ENCODE measurements around the gene FNDC3B.

Gene FNDC3B

GRCh38 chr3:172195407-172195754 is 156.0 kb downstream of the FNDC3B start:
- Histone ChIP-seq H3K36me3 (ENCODE audit: insufficient read depth, low read length) (no peaks in the 10 kb centered on the region), H3K9me3 (ENCODE audit: control insufficient read depth, insufficient read depth, low read length) (no peaks in the 10 kb centered on the region), H3K9ac (ENCODE audit: low read depth, low read length) (no peak overlapping the region), H3K4me1 (ENCODE audit: insufficient read depth, low read length) (0 out of 2 replicates have a peak, but pooled peaks cover 4% of the 10 kb centered on the region)

- Histone ChIP-seq H3K9me3 (ENCODE audit: control insufficient read depth, insufficient read depth, low read length) (no peaks in the 10 kb centered on the region), H3K4me1 (ENCODE audit: insufficient read depth, low read length) (peaks cover 9% of the 10 kb centered on the region; the same call in 1 of the 2 replicates), H3K9ac (ENCODE audit: low read depth, low read length) (no peak overlapping the region), H3K36me3 (ENCODE audit: insufficient read depth, low read length) (no peaks in the 10 kb centered on the region)
Measured at GRCh38 chr3:172197344-172197743, 158.0 kb downstream of the FNDC3B start.

GRCh38 chr3:172198428-172198827 is 159.1 kb downstream of the FNDC3B start:
- Histone ChIP-seq H3K36me3 (ENCODE audit: insufficient read depth, low read length) (no peaks in the 10 kb centered on the region), H3K9me3 (ENCODE audit: control insufficient read depth, insufficient read depth, low read length) (no peaks in the 10 kb centered on the region), H3K4me1 (ENCODE audit: insufficient read depth, low read length) (peaks cover 20% of the 10 kb centered on the region; the same call in 1 of the 2 replicates), H3K9ac (ENCODE audit: low read depth, low read length) (no peak overlapping the region)

DNA sequence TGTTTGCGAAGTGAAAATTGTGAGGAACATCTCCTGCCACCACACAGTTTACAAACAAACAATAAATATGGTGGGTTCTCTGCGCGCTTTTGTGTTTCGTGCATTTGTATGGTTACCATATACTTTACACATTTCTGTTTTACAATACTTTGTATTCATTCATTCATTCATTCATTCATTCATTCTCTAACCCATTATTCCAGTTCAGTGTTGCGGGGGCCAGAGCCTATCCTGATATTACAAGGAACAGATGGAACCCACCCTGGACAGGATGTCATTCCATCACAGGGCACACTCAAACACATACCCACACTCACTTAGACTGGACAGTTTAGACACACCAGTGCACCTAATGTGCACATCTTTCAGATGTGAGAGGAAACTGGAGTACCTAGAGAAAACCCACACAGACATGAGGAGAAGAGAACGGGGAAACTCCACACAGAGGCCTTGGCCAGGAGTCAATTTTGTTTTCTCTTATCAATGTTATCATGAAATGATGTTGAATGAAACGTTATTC is 160.5 kb downstream of the FNDC3B start:
- Histone ChIP-seq H3K36me3 (ENCODE audit: insufficient read depth, low read length) (no peaks in the 10 kb centered on the region), H3K9me3 (ENCODE audit: control insufficient read depth, insufficient read depth, low read length) (peaks cover 2% of the 10 kb centered on the region; the same call in 1 of the 2 replicates), H3K9ac (ENCODE audit: low read depth, low read length) (no peak overlapping the region), H3K4me1 (ENCODE audit: insufficient read depth, low read length) (peaks cover 22% of the 10 kb centered on the region; the same call in 1 of the 2 replicates)

DNA sequence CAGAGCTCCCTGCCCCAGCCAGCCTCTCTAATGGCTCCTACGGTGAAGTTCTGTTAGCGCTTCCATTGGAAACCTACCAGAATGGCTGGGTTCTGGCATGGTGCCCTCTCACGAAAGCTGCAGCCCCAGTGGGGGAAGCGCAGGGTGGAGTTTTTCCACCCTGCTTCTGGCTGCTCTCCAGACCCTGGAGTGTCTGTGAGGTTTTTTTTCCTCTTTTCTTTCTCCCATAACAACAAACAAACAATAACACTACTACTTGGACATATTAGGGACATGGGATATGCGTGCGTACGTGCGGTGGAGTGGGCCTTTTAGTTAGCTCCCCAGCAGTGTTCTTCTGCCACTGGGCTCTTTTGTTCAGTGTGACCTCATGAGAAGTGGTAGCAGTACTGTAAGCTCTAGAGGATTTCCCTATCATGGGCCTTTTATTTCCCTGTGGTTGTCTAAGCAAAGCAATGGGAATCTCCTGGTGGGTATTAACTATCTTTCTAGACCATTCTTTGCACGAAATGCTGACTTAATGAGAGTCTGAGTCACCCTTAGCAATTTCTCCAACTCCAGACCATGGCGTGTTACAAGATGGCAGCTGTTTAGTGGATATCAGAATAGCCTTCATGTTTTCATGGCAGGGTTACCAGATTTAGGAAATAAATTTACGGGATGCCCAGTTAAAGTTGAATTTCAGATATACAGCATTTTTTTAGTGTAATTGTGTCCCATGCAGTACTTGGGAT is 161.9 kb downstream of the FNDC3B start:
- Histone ChIP-seq H3K9ac (ENCODE audit: low read depth, low read length) (no peak overlapping the region), H3K36me3 (ENCODE audit: insufficient read depth, low read length) (no peaks in the 10 kb centered on the region), H3K9me3 (ENCODE audit: control insufficient read depth, insufficient read depth, low read length) (peaks cover 10% of the 10 kb centered on the region; the same call in 1 of the 2 replicates), H3K4me1 (ENCODE audit: insufficient read depth, low read length) (peaks cover 19% of the 10 kb centered on the region; the same call in 1 of the 2 replicates)

DNA sequence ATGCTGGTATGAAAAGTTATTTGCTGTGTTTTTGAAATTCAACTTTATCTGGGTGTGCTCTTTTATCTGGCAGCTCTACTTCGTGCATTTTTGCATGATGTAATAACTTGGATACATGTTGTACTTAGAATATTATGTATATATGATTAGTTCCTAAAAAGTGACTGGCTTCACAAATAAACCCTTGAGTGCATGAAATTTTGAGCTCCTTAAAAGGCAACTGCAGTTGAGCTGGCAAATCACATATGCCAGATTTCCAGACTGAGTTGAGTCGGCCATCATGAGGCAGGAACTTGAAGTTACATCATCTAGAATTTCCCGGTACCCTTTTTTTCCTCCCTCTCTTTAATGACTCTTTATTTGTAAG is 162.5 kb downstream of the FNDC3B start:
- Histone ChIP-seq H3K9ac (ENCODE audit: low read depth, low read length) (no peak overlapping the region), H3K36me3 (ENCODE audit: insufficient read depth, low read length) (no peaks in the 10 kb centered on the region), H3K4me1 (ENCODE audit: insufficient read depth, low read length) (peaks cover 19% of the 10 kb centered on the region; the same call in 1 of the 2 replicates), H3K9me3 (ENCODE audit: control insufficient read depth, insufficient read depth, low read length) (peaks cover 10% of the 10 kb centered on the region; the same call in 1 of the 2 replicates)

DNA sequence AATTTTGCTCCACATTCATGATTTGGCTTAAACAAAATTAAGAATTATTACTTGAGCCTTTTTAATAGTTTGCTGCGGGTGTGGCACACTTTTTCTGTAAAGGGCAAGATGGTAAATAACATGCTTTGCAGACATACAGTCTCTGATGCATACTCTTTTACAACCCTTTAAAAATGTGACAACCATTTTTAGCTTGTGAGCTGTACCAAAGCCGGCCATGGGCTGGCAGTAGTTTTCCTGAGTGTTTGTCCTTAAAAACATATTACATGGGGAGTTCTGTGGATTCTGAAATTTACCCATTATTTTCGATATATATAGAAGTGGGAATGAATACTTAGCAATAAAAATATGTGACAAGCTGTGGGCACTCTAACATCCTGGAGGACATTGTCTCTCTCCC is 163.4 kb downstream of the FNDC3B start:
- Histone ChIP-seq H3K4me1 (ENCODE audit: insufficient read depth, low read length) (peaks cover 19% of the 10 kb centered on the region; the same call in 1 of the 2 replicates), H3K9me3 (ENCODE audit: control insufficient read depth, insufficient read depth, low read length) (peaks cover 10% of the 10 kb centered on the region; the same call in 1 of the 2 replicates), H3K36me3 (ENCODE audit: insufficient read depth, low read length) (no peaks in the 10 kb centered on the region), H3K9ac (ENCODE audit: low read depth, low read length) (no peak overlapping the region)

DNA sequence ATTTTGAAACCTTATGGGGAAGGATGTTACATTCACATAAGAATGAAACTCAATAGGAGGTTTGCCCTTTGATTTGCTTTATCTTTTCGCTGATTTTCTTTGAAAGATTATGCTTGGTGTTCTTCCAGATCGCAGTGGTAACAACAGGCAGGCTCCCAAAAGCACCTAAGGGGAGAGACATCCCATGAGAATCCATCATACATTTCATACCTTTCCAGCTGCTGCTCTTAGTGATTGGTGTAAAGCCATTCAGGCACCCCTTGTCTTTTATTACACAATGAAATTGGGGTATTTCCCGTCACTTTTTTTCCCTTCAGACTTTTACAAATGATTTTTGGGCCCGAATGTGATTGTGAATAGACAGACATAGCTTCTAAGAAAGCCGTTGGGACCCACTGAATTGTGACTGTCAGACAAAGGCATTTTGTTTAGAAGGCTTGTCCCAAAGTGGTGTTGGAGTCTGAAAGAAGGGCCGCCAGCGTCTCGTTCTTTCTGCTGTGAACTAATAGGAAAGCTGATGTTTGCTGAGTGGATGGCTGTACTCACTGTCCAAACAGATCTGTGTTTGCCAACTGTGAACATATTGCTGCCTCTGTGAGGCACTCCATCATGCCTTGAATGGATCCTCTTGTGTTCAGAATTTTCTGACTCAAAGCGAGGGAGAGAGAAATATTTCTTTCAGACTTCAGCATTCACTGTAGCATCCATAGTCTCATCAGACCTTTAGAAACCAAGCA is 164.3 kb downstream of the FNDC3B start:
- H3K9ac ChIP-seq (ENCODE audit: low read depth, low read length): no peak overlapping the region
- peaks cover 20% of the 10 kb centered on the region for H3K4me1 ChIP-seq (ENCODE audit: insufficient read depth, low read length)

DNA sequence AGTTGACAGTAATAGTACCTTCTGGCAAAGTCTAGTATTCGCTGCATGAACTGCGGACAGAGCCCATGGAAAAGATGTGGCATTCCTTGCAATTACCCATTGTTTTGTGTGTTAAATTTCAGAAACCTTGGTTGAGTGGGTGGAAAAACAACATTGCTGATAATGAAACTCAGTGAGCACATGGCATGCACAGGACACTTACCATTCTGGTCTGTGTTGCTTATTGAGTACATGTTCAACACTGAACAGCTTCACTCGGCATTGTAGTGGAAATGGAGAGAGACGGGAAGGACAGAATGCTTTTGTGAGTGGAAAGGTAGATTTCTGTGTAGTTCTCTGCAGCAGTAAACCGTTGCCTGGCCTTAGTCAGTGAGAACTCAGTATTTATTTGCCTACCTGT is 165.3 kb downstream of the FNDC3B start:
- H3K4me1 ChIP-seq (ENCODE audit: insufficient read depth, low read length): peaks cover 27% of the 10 kb centered on the region
- no peak overlapping the region for H3K9ac ChIP-seq (ENCODE audit: low read depth, low read length)
- peaks cover 10% of the 10 kb centered on the region; the same call in 1 of the 2 replicates for H3K9me3 ChIP-seq (ENCODE audit: control insufficient read depth, insufficient read depth, low read length)
- H3K36me3 ChIP-seq (ENCODE audit: insufficient read depth, low read length): no peaks in the 10 kb centered on the region

More for the DNA sequence above, 164.3 kb downstream of the FNDC3B start:
- H3K9me3 ChIP-seq (ENCODE audit: control insufficient read depth, insufficient read depth, low read length): peaks cover 10% of the 10 kb centered on the region; the same call in 1 of the 2 replicates
- no peaks in the 10 kb centered on the region for H3K36me3 ChIP-seq (ENCODE audit: insufficient read depth, low read length)

DNA sequence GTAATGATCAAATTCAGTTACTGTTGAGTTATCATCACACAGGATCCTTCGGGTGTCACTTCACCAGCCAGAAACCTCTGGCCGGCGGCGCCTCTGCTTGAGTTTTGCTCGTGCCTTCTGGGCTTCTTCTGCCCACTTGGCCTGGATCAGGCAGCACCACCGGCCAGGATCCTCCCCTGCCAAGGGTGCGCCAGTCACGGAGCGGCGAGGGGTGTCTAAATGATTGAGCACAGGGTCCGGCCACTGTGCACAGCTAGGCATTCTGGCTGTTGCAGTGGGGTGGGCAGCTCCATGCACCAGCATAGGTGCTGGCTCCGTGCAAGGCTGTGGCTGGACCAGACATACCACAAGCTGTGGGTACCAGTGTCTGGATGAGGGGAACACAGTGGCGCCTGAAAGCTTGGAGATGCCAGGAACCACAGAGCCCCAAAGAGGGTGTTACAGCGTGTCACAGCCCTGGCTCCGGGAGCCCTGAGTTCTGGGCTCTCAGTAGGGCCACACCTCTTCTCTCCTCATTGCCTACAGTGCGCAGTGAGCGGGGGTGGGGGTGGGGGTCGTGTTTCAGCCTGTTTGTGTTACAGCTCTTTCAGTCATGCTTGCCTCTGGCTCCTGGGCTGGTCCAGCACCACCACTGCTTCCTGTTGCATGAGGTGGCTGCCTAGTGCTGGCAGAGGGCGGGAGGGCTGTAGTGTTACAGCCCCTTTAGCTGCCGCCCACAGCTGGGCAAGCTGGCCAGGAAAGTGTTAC is 169.4 kb downstream of the FNDC3B start:
- Histone ChIP-seq H3K36me3 (ENCODE audit: insufficient read depth, low read length) (no peaks in the 10 kb centered on the region; the same call in 1 of the 2 replicates), H3K4me1 (ENCODE audit: insufficient read depth, low read length) (peaks cover 16% of the 10 kb centered on the region), H3K9ac (ENCODE audit: low read depth, low read length) (no peak overlapping the region), H3K9me3 (ENCODE audit: control insufficient read depth, insufficient read depth, low read length) (peaks cover 10% of the 10 kb centered on the region; the same call in 1 of the 2 replicates)

GRCh38 chr3:172209333-172210321 is 170.2 kb downstream of the FNDC3B start:
- Histone ChIP-seq H3K36me3 (ENCODE audit: insufficient read depth, low read length) (no peaks in the 10 kb centered on the region; the same call in 1 of the 2 replicates), H3K9me3 (ENCODE audit: control insufficient read depth, insufficient read depth, low read length) (peaks cover 10% of the 10 kb centered on the region; the same call in 1 of the 2 replicates), H3K4me1 (ENCODE audit: insufficient read depth, low read length) (peaks cover 18% of the 10 kb centered on the region), H3K9ac (ENCODE audit: low read depth, low read length) (no peak overlapping the region)

DNA sequence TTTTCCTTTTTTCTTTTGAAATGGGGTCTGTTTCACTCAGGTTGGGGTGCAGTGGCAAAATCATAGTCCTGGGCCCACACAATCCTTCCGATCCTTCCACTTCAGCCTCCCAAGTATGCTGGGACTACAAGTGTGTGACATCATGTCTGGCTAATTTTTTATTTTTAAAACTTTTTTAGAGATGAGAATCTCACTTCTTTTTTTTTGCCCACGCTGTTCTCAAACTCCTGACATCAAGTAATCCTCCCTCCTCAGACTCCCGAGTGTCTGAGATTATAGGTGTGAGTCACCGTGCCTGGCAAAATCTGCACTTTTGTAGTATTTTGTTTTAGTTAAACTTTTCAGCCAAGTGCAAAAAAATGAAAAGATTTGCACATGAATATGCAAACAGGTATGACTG is 171.0 kb downstream of the FNDC3B start:
- peaks cover 18% of the 10 kb centered on the region for H3K4me1 ChIP-seq (ENCODE audit: insufficient read depth, low read length)
- H3K9ac ChIP-seq (ENCODE audit: low read depth, low read length): no peak overlapping the region
- no peaks in the 10 kb centered on the region; the same call in 1 of the 2 replicates for H3K36me3 ChIP-seq (ENCODE audit: insufficient read depth, low read length)
- H3K9me3 ChIP-seq (ENCODE audit: control insufficient read depth, insufficient read depth, low read length): peaks cover 3% of the 10 kb centered on the region; the same call in 1 of the 2 replicates

- Histone ChIP-seq H3K9ac (ENCODE audit: low read depth, low read length) (no peak overlapping the region), H3K9me3 (ENCODE audit: control insufficient read depth, insufficient read depth, low read length) (no peaks in the 10 kb centered on the region), H3K4me1 (ENCODE audit: insufficient read depth, low read length) (peaks cover 18% of the 10 kb centered on the region), H3K36me3 (ENCODE audit: insufficient read depth, low read length) (no peaks in the 10 kb centered on the region; the same call in 1 of the 2 replicates)
Measured at GRCh38 chr3:172211123-172211522, 171.7 kb downstream of the FNDC3B start.
